Body of pancreas (tissue), 4 donors: ENCODE results near the gene MVB12B. TPM values are rescaled to one million over a fixed set of nuclear protein-coding genes. Genes with fewer than 3 reads are reported as not detected.

ENCODE experiments used
- ATAC-seq: fragments of 150-250 bp; one replicate; pipeline ENCODE4 v1.9.1; 2016
- DNase-seq, 4 donors: peaks; one replicate each; pipeline ENCODE4 v3.0.0-alpha.2; 2019
- H3K27ac ChIP-seq, 4 donors: fragments of 200-600 bp; sonication (generic); 1 replicate in 3 of 4; 2 replicates in 1 of 4; pipeline versions ENCODE4 v1.5.1 to v1.6.1; 2016 to 2019; ENCODE audit warnings: mild to moderate bottlenecking in 1 of 4, mixed read lengths in 1 of 4, moderate library complexity in 1 of 4
- H3K27me3 ChIP-seq, 2 donors: fragments of 200-600 bp; sonication (generic); one replicate each; pipeline ENCODE4 v1.6.0; 2016; ENCODE audit warnings: mild to moderate bottlenecking in 1 of 2
- H3K36me3 ChIP-seq, 2 donors: fragments of 200-600 bp; sonication (generic); replicated peaks in 1 of 2; 2 replicates each; pipeline ENCODE4 v1.5.1; 2016; ENCODE audit warnings: low read depth in 2 of 2; ENCODE audit not compliant: insufficient read depth in 1 of 2
- H3K4me1 ChIP-seq: fragments of 200-600 bp; sonication (generic); one replicate; pipeline ENCODE4 v1.6.0; 2016
- H3K4me3 ChIP-seq, 2 donors: fragments of 200-600 bp; sonication (generic); 1 replicate in 1 of 2; 2 replicates in 1 of 2; pipeline ENCODE4 v1.5.1; 2016 to 2019
- H3K9me3 ChIP-seq, 3 donors: fragments of 200-600 bp; sonication (generic); 1 replicate in 2 of 3; 2 replicates in 1 of 3; pipeline ENCODE4 v1.5.1; 2016
- POLR2A ChIP-seq, 3 donors: fragments of 450-650 bp; IDR thresholded peaks; one replicate each; pipeline ENCODE4 v1.6.1; 2016; ENCODE audit warnings: antibody characterized with exemption in 3 of 3, mild to moderate bottlenecking in 2 of 3
- WGBS, 2 donors: methylation state at CpG; one replicate each; pipeline ENCODE4 v1.1.5; 2017; 5-methylcytosine and 5-hydroxymethylcytosine counted together
- intact Hi-C: fragments of 100-400 bp; cut with DNase I; formaldehyde crosslinking; loops from one replicate; pipeline ENCODE4 v1.15.1; 2023
- total RNA-seq, 2 donors: library from RNA; depleted of rRNA; stranded (reverse); fragments of >200 nt; gene quantifications; one replicate each; pipeline ENCODE4 v1.1.0, GENCODE V29; 2016
- TF ChIP-seq, protein P1 (sequence below), 7 experiments: fragments of 450-650 bp in 4 of 7; fragments of 200-600 bp in 3 of 7; sonication (generic) in 3 of 7; IDR thresholded peaks; one replicate each; pipeline ENCODE4 v1.5.1; 2016 to 2019; ENCODE audit warnings: antibody characterized with exemption in 7 of 7

The MVB12B gene
- total RNA-seq, 2 donors from 2014 or later, result 5.2 to 9.9 TPM

DNA sequence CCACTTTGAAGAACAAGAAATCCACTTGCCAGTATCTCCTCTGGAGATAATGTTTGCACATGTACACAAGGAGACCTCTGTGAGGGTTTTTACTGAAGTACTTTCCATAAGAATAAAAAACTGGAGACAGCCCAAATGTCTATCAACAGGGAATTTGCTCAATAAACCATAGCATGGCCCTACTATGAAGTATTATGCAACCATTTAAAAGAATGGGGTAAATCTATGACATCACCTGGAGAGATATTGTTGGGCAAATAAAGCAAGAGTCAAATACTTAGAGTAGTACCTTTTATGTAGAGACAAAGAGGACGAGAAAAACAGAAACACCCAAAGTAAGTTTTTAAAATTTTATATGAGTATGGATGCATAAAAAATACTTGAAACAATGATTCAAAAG, 23.9 kb upstream of the MVB12B start:
- H3K27me3 ChIP-seq, result no peaks in the 10 kb centered on the region
- no peak for DNase-seq
- H3K4me3 ChIP-seq, result no peak overlapping the region
- no peaks in the 10 kb centered on the region for H3K4me1 ChIP-seq
- no peak overlapping the region for H3K27ac ChIP-seq
- no peak for ATAC-seq
- intact Hi-C loops, result no loop called here
- no peaks in the 10 kb centered on the region for H3K9me3 ChIP-seq
- 44 to 55% methylated on average over 1 of the region's 1 CpG for WGBS, 2 donors
- TF ChIP-seq, protein P1, sequence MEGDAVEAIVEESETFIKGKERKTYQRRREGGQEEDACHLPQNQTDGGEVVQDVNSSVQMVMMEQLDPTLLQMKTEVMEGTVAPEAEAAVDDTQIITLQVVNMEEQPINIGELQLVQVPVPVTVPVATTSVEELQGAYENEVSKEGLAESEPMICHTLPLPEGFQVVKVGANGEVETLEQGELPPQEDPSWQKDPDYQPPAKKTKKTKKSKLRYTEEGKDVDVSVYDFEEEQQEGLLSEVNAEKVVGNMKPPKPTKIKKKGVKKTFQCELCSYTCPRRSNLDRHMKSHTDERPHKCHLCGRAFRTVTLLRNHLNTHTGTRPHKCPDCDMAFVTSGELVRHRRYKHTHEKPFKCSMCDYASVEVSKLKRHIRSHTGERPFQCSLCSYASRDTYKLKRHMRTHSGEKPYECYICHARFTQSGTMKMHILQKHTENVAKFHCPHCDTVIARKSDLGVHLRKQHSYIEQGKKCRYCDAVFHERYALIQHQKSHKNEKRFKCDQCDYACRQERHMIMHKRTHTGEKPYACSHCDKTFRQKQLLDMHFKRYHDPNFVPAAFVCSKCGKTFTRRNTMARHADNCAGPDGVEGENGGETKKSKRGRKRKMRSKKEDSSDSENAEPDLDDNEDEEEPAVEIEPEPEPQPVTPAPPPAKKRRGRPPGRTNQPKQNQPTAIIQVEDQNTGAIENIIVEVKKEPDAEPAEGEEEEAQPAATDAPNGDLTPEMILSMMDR (IDR thresholded peaks at IDR 0.05), result no peak
- TF ChIP-seq POLR2A (IDR thresholded peaks at IDR 0.05), result no peak
- no peaks in the 10 kb centered on the region for H3K36me3 ChIP-seq

DNA sequence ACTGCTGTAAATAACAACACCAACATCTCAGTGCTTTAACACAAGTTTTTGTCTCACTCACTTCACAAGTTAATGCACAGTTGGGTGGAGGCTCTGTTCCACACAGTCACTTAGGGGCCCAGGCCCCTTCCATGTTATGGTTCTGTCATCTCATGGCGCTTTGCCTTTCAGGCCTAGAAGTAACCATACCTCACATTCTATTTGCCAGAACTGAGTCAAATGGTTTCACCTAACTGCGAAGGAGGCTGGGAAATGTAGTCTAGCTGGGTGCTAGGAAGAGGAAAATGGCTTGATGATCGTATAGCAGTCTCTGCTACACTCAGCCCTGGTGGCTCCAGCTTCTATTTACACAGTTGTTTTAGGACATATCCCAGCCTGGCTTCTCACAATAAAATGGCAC, 23.1 kb upstream of the MVB12B start:
- H3K9me3 ChIP-seq, result no peaks in the 10 kb centered on the region
- H3K36me3 ChIP-seq, result no peaks in the 10 kb centered on the region
- no peaks in the 10 kb centered on the region for H3K27me3 ChIP-seq
- DNase-seq, result no peak
- ATAC-seq, result no peak
- no peaks in the 10 kb centered on the region for H3K4me1 ChIP-seq
- no peak overlapping the region for H3K4me3 ChIP-seq
- TF ChIP-seq, protein P1 (IDR thresholded peaks at IDR 0.05), result no peak
- no peak for TF ChIP-seq POLR2A (IDR thresholded peaks at IDR 0.05)
- WGBS, 2 donors, result 78 to 92% methylated on average over 3 of the region's 3 CpGs
- intact Hi-C loops, result no loop called here
- no peak overlapping the region for H3K27ac ChIP-seq

DNA sequence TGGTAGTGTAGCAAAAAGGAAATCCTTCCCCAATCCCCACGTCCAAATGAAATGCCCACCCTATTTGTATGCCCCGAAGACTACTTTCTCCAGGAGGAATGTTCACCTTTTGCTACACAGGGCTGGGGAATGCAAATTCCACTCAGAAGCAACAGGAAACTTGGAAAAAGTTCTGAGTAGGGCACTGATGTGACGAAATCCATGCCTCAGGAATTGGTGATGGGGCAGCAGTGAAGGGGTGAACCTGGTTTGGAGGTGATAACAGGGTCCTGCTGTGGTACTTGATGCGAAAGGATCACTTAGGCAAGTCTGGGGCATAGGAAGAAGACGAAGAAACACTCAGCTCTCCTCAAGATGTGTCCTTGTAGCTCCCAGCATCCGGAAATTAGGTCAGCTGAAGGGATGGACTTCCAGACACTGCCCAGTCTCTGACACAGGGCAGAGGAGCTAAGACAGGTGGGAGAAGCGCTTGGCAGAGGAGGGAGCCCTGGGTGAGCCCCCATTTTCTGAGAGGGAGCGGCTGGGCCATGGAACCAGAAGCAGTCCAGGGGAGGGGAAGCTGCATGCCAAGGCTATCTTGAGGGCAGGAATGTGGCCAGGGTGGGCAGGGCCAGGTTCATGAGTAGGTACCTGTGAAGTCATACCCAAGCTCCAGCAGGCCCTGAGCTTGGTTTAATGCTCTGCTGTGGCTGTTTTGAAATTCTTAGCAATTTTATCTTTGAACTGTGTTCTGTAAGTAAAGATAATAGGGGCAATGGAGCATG, 22.2 kb upstream of the MVB12B start:
- no peaks in the 10 kb centered on the region for H3K9me3 ChIP-seq
- no peak for ATAC-seq
- no peaks in the 10 kb centered on the region for H3K36me3 ChIP-seq
- H3K4me3 ChIP-seq, result no peak overlapping the region
- no peaks in the 10 kb centered on the region for H3K4me1 ChIP-seq
- no peak overlapping the region for H3K27ac ChIP-seq
- TF ChIP-seq, protein P1 (IDR thresholded peaks at IDR 0.05), result no peak
- 76 to 82% methylated on average over 8 of the region's 8 CpGs for WGBS, 2 donors
- intact Hi-C loops, result no loop called here
- no peak for DNase-seq
- no peaks in the 10 kb centered on the region for H3K27me3 ChIP-seq

DNA sequence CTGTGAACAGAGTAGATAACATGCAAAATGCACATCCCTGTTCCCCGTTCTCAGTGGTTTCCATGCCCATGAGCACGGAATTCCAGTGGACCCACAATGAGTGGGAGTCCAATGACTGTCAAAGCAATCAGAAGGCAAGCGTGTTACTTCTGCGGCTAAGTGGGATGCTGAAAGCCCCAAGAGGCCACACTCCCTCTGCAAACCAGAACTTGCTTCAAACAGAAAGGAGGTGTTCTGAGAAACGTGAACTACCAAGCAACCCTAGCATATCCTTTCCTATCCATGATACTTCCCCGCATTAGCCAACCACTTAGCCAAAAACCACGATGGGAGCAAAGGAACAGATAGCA, 21.7 kb upstream of the MVB12B start:
- Histone ChIP-seq H3K36me3 (no peaks in the 10 kb centered on the region), H3K4me1 (no peaks in the 10 kb centered on the region), H3K27me3 (no peaks in the 10 kb centered on the region), H3K4me3 (no peak overlapping the region), H3K27ac (no peak overlapping the region), H3K9me3 (no peaks in the 10 kb centered on the region)
- 68 to 75% methylated on average over 7 of the region's 7 CpGs for WGBS, 2 donors
- DNase-seq (no peak), ATAC-seq (no peak)
- intact Hi-C loops, result no loop called here
- TF ChIP-seq, protein P1 (IDR thresholded peaks at IDR 0.05), result no peak
- no peak for TF ChIP-seq POLR2A (IDR thresholded peaks at IDR 0.05)

DNA sequence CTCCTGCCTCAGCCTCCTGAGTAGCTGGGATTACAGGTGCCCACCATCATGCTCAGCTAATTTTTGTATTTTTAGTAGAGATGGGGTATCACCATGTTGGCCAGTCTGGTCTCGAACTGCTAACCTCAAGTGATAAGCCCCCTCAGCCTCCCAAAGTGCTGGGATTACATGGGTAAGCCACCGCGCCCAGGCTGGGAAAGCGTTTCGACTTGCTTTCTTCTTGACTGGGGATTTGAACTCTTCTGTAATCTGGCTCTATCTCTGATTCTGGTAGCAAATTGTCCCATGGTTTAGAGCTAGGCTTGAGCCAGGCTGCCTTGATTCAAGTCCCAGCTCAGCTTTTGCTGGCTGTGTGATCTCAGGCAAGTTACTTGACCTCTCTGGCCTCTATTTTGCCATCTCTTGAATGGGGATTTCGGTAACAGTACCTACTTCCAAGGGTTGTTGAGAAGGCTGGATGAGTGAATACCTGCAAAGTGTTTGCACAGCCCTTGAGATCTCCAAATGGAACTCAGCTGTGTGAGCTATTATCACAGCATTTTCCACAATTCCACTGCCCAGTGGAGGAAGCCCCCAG, 20.5 kb upstream of the MVB12B start:
- TF ChIP-seq, protein P1 (IDR thresholded peaks at IDR 0.05), result no peak
- TF ChIP-seq POLR2A (IDR thresholded peaks at IDR 0.05), result no peak
- no peaks in the 10 kb centered on the region for H3K36me3 ChIP-seq
- no peaks in the 10 kb centered on the region for H3K27me3 ChIP-seq
- intact Hi-C loops, result no loop called here
- no peak for ATAC-seq
- no peak overlapping the region for H3K27ac ChIP-seq
- 92 to 94% methylated on average over 6 of the region's 6 CpGs for WGBS, 2 donors
- no peaks in the 10 kb centered on the region for H3K4me1 ChIP-seq
- no peak overlapping the region for H3K4me3 ChIP-seq
- DNase-seq, result no peak
- H3K9me3 ChIP-seq, result no peaks in the 10 kb centered on the region
